SK-N-SH (cell line): ENCODE data around the gene PDCL2.

Source experiments
- CHD2 ChIP-seq: fragments of 150-350 bp; IDR thresholded peaks from 2 replicates; pipeline ENCODE4 v1.6.1; 2018; ENCODE audit warnings: low read length; ENCODE audit not compliant: partially characterized antibody
- CTCF ChIP-seq: fragments of 200-600 bp; sonication (generic); IDR thresholded peaks from 2 replicates; pipeline ENCODE4 v1.6.1; 2017; ENCODE audit warnings: antibody characterized with exemption, mild to moderate bottlenecking, moderate library complexity
- ELF1 ChIP-seq: IDR thresholded peaks from 2 replicates; pipeline ENCODE4 v1.4.0; 2012
- EP300 ChIP-seq, 2 experiments: IDR thresholded peaks; 2 replicates each; pipeline versions ENCODE4 v1.4.0 to v1.6.1; 2012; ENCODE audit warnings: borderline replicate concordance in 1 of 2, low read depth in 1 of 2, low read length in 1 of 2
- EZH2phosphoT487 ChIP-seq: fragments of 200-600 bp; sonication (generic); IDR thresholded peaks from 2 replicates; pipeline ENCODE4 v1.6.1; 2017; ENCODE audit warnings: low read depth, mixed run types, mild to moderate bottlenecking, antibody characterized with exemption, moderate library complexity, borderline replicate concordance
- IRF3 ChIP-seq: fragments of 150-350 bp; IDR thresholded peaks from 2 replicates; pipeline ENCODE4 v1.6.1; 2016; ENCODE audit warnings: mild to moderate bottlenecking, low read depth, low read length
- MAX ChIP-seq: IDR thresholded peaks from 2 replicates; pipeline ENCODE4 v1.4.0; 2012; ENCODE audit warnings: low read depth
- NRF1 ChIP-seq: IDR thresholded peaks from 2 replicates; pipeline ENCODE4 v1.6.1; 2012; ENCODE audit warnings: low read depth, mild to moderate bottlenecking, low read length
- RFX5 ChIP-seq: IDR thresholded peaks from 2 replicates; pipeline ENCODE4 v1.6.1; 2012; ENCODE audit warnings: mild to moderate bottlenecking, improper control_type of control experiment, low read length
- SIN3A ChIP-seq: IDR thresholded peaks from 2 replicates; pipeline ENCODE4 v1.6.1; 2012; ENCODE audit warnings: low read depth, mild to moderate bottlenecking, low read length, moderate library complexity, borderline replicate concordance
- TCF12 ChIP-seq: IDR thresholded peaks from 2 replicates; pipeline ENCODE4 v1.4.0; 2012
- USF2 ChIP-seq: fragments of 150-350 bp; IDR thresholded peaks from 2 replicates; pipeline ENCODE4 v1.6.1; 2017; ENCODE audit warnings: antibody characterized with exemption, low read length, low read depth, borderline replicate concordance

- no peak for TF ChIP-seq USF2
- TF ChIP-seq TCF12, result no peak
- TF ChIP-seq CTCF, result no peak
- no peak for TF ChIP-seq RFX5
- no peak for TF ChIP-seq IRF3
- TF ChIP-seq ELF1, result no peak
- no peak for TF ChIP-seq EZH2phosphoT487
- no peak for TF ChIP-seq MAX
- TF ChIP-seq SIN3A, result no peak
- no peak for TF ChIP-seq CHD2
- no peak for TF ChIP-seq NRF1
- TF ChIP-seq EP300 (IDR thresholded peaks at IDR 0.05; ENCODE audit: borderline replicate concordance in 1 of 2, low read depth in 1 of 2, low read length in 1 of 2), result no peak
Measured at GRCh38 chr4:55553441-55554201, 38.4 kb downstream of the PDCL2 start.
